K562 (cell line): ENCODE results near the gene UBR1. TPM values are rescaled to one million over a fixed set of nuclear protein-coding genes. Genes with fewer than 3 reads are reported as not detected.
A peak's percentile ranks its signal among the peaks of the same experiment; 100 is the strongest.

Experiments
- ATAC-seq: fragments of 200-7000 bp; cut with Tn5 transposase; 3 replicates; pipeline ENCODE4 v1.9.1; 2020; ENCODE audit warnings: moderate library complexity
- BruUV-seq: library from RNA; stranded (reverse); fragments of 400-500 nt; replicated peaks from 2 replicates; lab custom pipeline; 2021; lab: Mats Ljungman, UMichigan
- CTCF ChIA-PET: fragments of 300-600 bp; formaldehyde crosslinking; extraction: SDS; loops from one replicate; lab custom pipeline; 2021; ENCODE audit warnings: low intra/inter-chr PET ratio; lab: Yijun Ruan, JAX
- POLR2A ChIA-PET: fragments of 300-600, 350-650 bp; sonication (Branson Sonifier 250); formaldehyde crosslinking; extraction: SDS; loops from one replicate; lab custom pipeline; 2021; ENCODE audit warnings: antibody characterized with exemption, inconsistent platforms; lab: Yijun Ruan, JAX
- DNase-seq, 4 experiments: peaks; one replicate each; pipeline versions ENCODE4 v3.0.0 to v3.0.0-alpha.2; 2011 to 2018; ENCODE audit warnings: low spot score in 3 of 4, mixed read lengths in 3 of 4; ENCODE audit errors: extremely low read depth in 1 of 4
- FAIRE-seq: peaks from 2 replicates; lab custom pipeline; 2011; peaks lifted over from hg19 to GRCh38; lab: Jason Lieb, UNC
- H2AFZ ChIP-seq: 2 replicates; pipeline ENCODE4 v1.6.0; 2011; ENCODE audit warnings: low read depth, low read length, control low read depth, inconsistent platforms
- H3K27ac ChIP-seq: fragments of 200-600 bp; 3 replicates; pipeline ENCODE4 v1.8.0; 2011; ENCODE audit warnings: low read depth, mild to moderate bottlenecking, control low read depth, inconsistent platforms, low read length, moderate library complexity, mixed read lengths; ENCODE audit errors: extremely low read depth
- H3K27me3 ChIP-seq, 2 experiments: fragments of 300-600 bp in 1 of 2; 2 replicates in 1 of 2; 3 replicates in 1 of 2; pipeline versions ENCODE4 v1.6.0 to v1.8.0; 2011; ENCODE audit warnings: inconsistent platforms in 2 of 2, low read length in 2 of 2, mild to moderate bottlenecking in 1 of 2, mixed read lengths in 1 of 2, moderate library complexity in 1 of 2; ENCODE audit not compliant: control insufficient read depth in 2 of 2, insufficient read depth in 2 of 2
- H3K36me3 ChIP-seq: fragments of 300-600 bp; 3 replicates; pipeline ENCODE4 v1.8.0; 2011; ENCODE audit warnings: mild to moderate bottlenecking, low read length, inconsistent platforms; ENCODE audit not compliant: control insufficient read depth, insufficient read depth
- H3K4me1 ChIP-seq, 2 experiments: fragments of 200-600 bp in 1 of 2; replicated peaks in 1 of 2; 2 replicates in 1 of 2; 3 replicates in 1 of 2; pipeline versions ENCODE4 v1.5.1 to v1.8.0; 2011; ENCODE audit warnings: inconsistent platforms in 2 of 2, low read length in 2 of 2, mild to moderate bottlenecking in 1 of 2, mixed read lengths in 1 of 2, moderate library complexity in 1 of 2; ENCODE audit not compliant: control insufficient read depth in 2 of 2, insufficient read depth in 2 of 2
- H3K4me2 ChIP-seq: 2 replicates; pipeline ENCODE4 v1.6.1; 2011; ENCODE audit warnings: low read length, control low read depth, inconsistent platforms, mixed read lengths; ENCODE audit not compliant: insufficient read depth
- H3K4me3 ChIP-seq: fragments of 200-600 bp; sonication (generic), shearing (Covaris generic); 2 replicates; pipeline ENCODE4 v1.5.1; 2016; ENCODE audit warnings: control low read depth, inconsistent platforms
- H3K79me2 ChIP-seq: fragments of 200-600 bp; 3 replicates; pipeline ENCODE4 v1.8.0; 2011; ENCODE audit warnings: low read length, inconsistent platforms; ENCODE audit not compliant: control insufficient read depth, insufficient read depth
- H3K9ac ChIP-seq, 2 experiments: 2 replicates each; pipeline versions ENCODE4 v1.6.0 to v1.6.1; 2011; ENCODE audit warnings: low read depth in 2 of 2, low read length in 2 of 2, control low read depth in 1 of 2, inconsistent platforms in 1 of 2, mild to moderate bottlenecking in 1 of 2, mixed read lengths in 1 of 2; ENCODE audit not compliant: insufficient read depth in 1 of 2
- H3K9me1 ChIP-seq: one replicate; pipeline ENCODE4 v1.6.0; 2011; ENCODE audit warnings: inconsistent platforms, mild to moderate bottlenecking, low read length, moderate library complexity; ENCODE audit not compliant: control insufficient read depth, insufficient read depth
- H3K9me3 ChIP-seq: replicated peaks from 2 replicates; pipeline ENCODE4 v1.5.1; 2011; ENCODE audit warnings: low read depth, low read length, inconsistent platforms; ENCODE audit not compliant: control insufficient read depth, insufficient read depth
- H4K20me1 ChIP-seq: replicated peaks from 2 replicates; pipeline ENCODE4 v1.6.1; 2011; ENCODE audit warnings: low read length, inconsistent platforms, mixed read lengths; ENCODE audit not compliant: control insufficient read depth, insufficient read depth
- CCAR2 ChIP-seq: fragments of 200-400 bp; formaldehyde crosslinking; IDR thresholded peaks from 2 replicates; pipeline ENCODE4 v1.6.1; 2017; ENCODE audit warnings: mild to moderate bottlenecking, low read depth, low read length
- DIDO1 ChIP-seq: fragments of 450-650 bp; IDR thresholded peaks from 2 replicates; pipeline ENCODE4 v1.6.1; 2016; ENCODE audit warnings: low read depth, missing biosample characterization, missing genetic modification characterization
- FIP1L1 ChIP-seq: fragments of 200-400 bp; formaldehyde crosslinking; IDR thresholded peaks from 2 replicates; pipeline ENCODE4 v1.6.1; 2018; ENCODE audit warnings: mild to moderate bottlenecking, low read depth, low read length; ENCODE audit not compliant: poor library complexity, severe bottlenecking
- FOXJ3 ChIP-seq: sonication (generic); formaldehyde crosslinking; IDR thresholded peaks from 2 replicates; pipeline ENCODE4 v1.4.0; 2020; ENCODE audit warnings: mild to moderate bottlenecking, missing genetic modification reagents
- HSF4 ChIP-seq: fragments of 250-450 bp; sonication (Bioruptor Pico); IDR thresholded peaks from 2 replicates; pipeline ENCODE4 v2.1.2; 2022; ENCODE audit warnings: mild to moderate bottlenecking, moderate library complexity, borderline replicate concordance
- MCM3 ChIP-seq: fragments of 450-650 bp; IDR thresholded peaks from 2 replicates; pipeline ENCODE4 v1.6.1; 2016
- NELFE ChIP-seq: IDR thresholded peaks from 2 replicates; pipeline ENCODE4 v1.6.1; 2011; ENCODE audit warnings: mild to moderate bottlenecking; ENCODE audit not compliant: insufficient read depth, insufficient read length
- ZNF707 ChIP-seq: fragments of 250-450 bp; sonication (Bioruptor Pico); conservative IDR thresholded peaks from 2 replicates; pipeline ENCODE4 v1.8.0; 2022; ENCODE audit warnings: inconsistent platforms, mild to moderate bottlenecking, moderate library complexity
- ZNF766 ChIP-seq: fragments of 200-800 bp; sonication (Bioruptor generic); conservative IDR thresholded peaks from 2 replicates; pipeline ENCODE4 v1.6.1; 2016; ENCODE audit warnings: missing genetic modification characterization, missing compliant biosample characterization
- WGBS: fragments of 100-300 bp; shearing (Covaris generic); methylation state at CpG from one replicate; pipeline ENCODE4 v1.1.6; 2016; ENCODE audit warnings: low coverage, mixed read lengths; ENCODE audit not compliant: insufficient coverage; ENCODE audit errors: missing lambda C conversion rate; 5-methylcytosine and 5-hydroxymethylcytosine counted together
- in situ Hi-C: fragments of 300-500 bp; cut with MboI; formaldehyde crosslinking; loops from 4 replicates; pipeline ENCODE4 v1.15.0; 2018; ENCODE audit warnings: inconsistent platforms, mixed read lengths
- intact Hi-C: fragments of 100-400 bp; cut with micrococcal nuclease; formaldehyde crosslinking; loops from 2 replicates; pipeline ENCODE4 v1.14.2; 2022
- polyA plus RNA-seq, 8 experiments: library from polyadenylated mRNA; depleted of rRNA in 4 of 8; stranded (reverse) in 5 of 8; unstranded in 3 of 8; fragments of >200 nt; fragmentation: Nextera tagmentation in 2 of 8; fragmentation: Illumina TruSeq in 1 of 8; extraction: Ambion mirVana in 2 of 8; extraction: Trizol in 1 of 8; gene quantifications; 2 replicates each; pipeline versions ENCODE4 v1.2.1 to v1.2.3, GENCODE V29; 2011 to 2014; ENCODE audit warnings: inconsistent platforms in 1 of 8, missing spikeins in 1 of 8
- total RNA-seq, 7 experiments: library from RNA; depleted of rRNA in 6 of 7; stranded (reverse); fragments of >200 nt in 6 of 7; fragmentation: Illumina TruSeq in 2 of 7; extraction: Trizol in 2 of 7; gene quantifications; 2 replicates each; pipeline versions ENCODE4 v1.2.1 to v1.2.3, GENCODE V29; 2011 to 2021; ENCODE audit warnings: low replicate concordance in 1 of 7
- TF ChIP-seq, protein P1 (sequence below): fragments of 250-450 bp; sonication (Bioruptor Pico); IDR thresholded peaks from 2 replicates; pipeline ENCODE4 v1.5.0; 2021; ENCODE audit warnings: mild to moderate bottlenecking, borderline replicate concordance

UBR1 gene
- total and polyA plus RNA-seq, 9 of the 15 experiments (the other 6 are each of a cell fraction or from before 2014, with no cell fraction given), result 5.8 to 30.7 (median 15.3) TPM

DNA sequence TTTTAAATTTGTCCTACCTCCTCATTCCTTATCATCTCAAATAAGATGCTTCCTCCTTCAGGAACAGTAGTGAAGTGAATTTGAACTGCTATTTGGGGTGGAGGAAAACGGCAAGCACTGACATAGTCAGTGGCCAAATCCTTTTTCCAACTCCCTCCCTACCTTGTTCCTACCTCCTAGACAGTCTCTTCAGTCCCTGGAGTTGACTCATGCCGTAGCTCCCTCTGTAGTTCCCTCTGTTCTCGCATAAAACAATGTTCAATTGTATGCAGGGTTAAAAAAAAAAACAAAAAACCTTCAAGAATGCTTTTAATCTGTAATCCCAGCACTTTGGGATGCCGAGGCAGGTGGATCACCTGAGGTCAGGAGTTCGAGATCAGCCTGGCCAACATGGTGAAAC lies 1.4 kb downstream of the UBR1 start:
- 12% methylated on average over 4 of the region's 5 CpGs for WGBS
- no peaks in the 10 kb centered on the region for H4K20me1 ChIP-seq
- ChIA-PET POLR2A (interaction anchor here (0.8 to 1.4 kb wide), 4 partner anchors 10 to 14 kb away, joined by 3 read pairs; no protein-coding TSS in a partner anchor), CTCF (no interaction called here)
- no peaks in the 10 kb centered on the region for H3K27me3 ChIP-seq
- H3K36me3 ChIP-seq, result peaks cover 42% of the 10 kb centered on the region; the same call in 2 of the 3 replicates
- peak overlapping the region; percentile 69; the same call in 1 of the 2 replicates for H3K4me3 ChIP-seq
- no peak overlapping the region for H2AFZ ChIP-seq
- intact Hi-C loops, result loop anchor here (10.0 kb wide), 1 partner anchor 80 kb away; the partner anchor contains the start of gene CCNDBP1
- peaks cover 65% of the 10 kb centered on the region for H3K79me2 ChIP-seq
- H3K9me3 ChIP-seq, result no peaks in the 10 kb centered on the region
- H3K4me2 ChIP-seq, result peak overlapping the region; percentile 96
- TF ChIP-seq HSF4 (no peak), DIDO1 (tag) (no peak), CCAR2 (no peak), FOXJ3 (CRISPR knock-in tag) (no peak), NELFE (no peak), ZNF766 (CRISPR knock-in tag) (no peak), ZNF707 (CRISPR knock-in tag) (no peak), FIP1L1 (no peak), MCM3 (no peak)
- TF ChIP-seq, protein P1, sequence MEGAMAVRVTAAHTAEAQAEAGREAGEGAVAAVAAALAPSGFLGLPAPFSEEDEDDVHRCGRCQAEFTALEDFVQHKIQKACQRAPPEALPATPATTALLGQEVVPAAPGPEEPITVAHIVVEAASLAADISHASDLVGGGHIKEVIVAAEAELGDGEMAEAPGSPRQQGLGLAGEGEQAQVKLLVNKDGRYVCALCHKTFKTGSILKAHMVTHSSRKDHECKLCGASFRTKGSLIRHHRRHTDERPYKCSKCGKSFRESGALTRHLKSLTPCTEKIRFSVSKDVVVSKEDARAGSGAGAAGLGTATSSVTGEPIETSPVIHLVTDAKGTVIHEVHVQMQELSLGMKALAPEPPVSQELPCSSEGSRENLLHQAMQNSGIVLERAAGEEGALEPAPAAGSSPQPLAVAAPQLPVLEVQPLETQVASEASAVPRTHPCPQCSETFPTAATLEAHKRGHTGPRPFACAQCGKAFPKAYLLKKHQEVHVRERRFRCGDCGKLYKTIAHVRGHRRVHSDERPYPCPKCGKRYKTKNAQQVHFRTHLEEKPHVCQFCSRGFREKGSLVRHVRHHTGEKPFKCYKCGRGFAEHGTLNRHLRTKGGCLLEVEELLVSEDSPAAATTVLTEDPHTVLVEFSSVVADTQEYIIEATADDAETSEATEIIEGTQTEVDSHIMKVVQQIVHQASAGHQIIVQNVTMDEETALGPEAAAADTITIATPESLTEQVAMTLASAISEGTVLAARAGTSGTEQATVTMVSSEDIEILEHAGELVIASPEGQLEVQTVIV, result no peak
- peak; percentile 17 to 28 (median 24) for DNase-seq
- H3K9me1 ChIP-seq, result no peaks in the 10 kb centered on the region
- 0 out of 3 replicates have a peak overlapping the region, but pooled peaks have one; percentile 6 for H3K27ac ChIP-seq
- no peak for FAIRE-seq
- BruUV-seq, result no TSS peak
- in situ Hi-C loops, result no loop called here
- ATAC-seq, result peak; percentile 19; the same call in 1 of the 3 replicates
- H3K9ac ChIP-seq, result peak overlapping the region in 1 of 2 experiments; percentile 90; a peak in 2 of 4 replicates
- H3K4me1 ChIP-seq, result peaks cover 0 to 27% of the 10 kb centered on the region in 2 experiments; a peak in 3 of 5 replicates
